GM08714 (cell line): ENCODE data around the gene LRRD1.
"Not testable (repeated sequence)": the region's sequence is repeated elsewhere in the genome, so short reads cannot be mapped to it uniquely, and the experiment has no call there.

Source experiments
- H3K4me3 ChIP-seq: fragments of 200-500 bp; sonication (Bioruptor generic); 2 replicates; pipeline ENCODE4 v1.5.1; 2014; ENCODE audit warnings: mild to moderate bottlenecking, low read length, inconsistent platforms
- ZNF274 ChIP-seq: IDR thresholded peaks from 2 replicates; pipeline ENCODE4 v1.6.1; 2012; ENCODE audit warnings: mild to moderate bottlenecking, low read depth, low read length

The LRRD1 gene

DNA sequence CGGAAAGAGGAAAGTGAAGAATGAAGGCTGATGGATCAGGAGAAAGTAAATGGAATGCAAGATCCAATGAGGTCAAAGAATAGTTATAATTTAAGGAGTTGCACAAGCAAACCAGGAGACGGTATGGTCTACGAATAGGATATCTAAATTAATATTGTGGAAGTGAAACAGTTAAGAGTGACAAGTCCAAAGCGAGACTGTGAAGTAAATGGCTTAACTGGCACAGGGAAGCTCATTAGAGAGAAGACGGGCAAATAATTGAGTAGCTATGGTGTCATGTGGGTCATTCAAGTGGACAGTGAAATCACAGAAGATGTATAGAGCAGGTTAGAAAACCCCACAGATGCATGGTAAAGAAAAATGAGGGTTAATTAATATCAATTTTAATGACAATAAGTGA, 47.8 kb downstream of the LRRD1 start:
- TF ChIP-seq ZNF274: no peak

DNA sequence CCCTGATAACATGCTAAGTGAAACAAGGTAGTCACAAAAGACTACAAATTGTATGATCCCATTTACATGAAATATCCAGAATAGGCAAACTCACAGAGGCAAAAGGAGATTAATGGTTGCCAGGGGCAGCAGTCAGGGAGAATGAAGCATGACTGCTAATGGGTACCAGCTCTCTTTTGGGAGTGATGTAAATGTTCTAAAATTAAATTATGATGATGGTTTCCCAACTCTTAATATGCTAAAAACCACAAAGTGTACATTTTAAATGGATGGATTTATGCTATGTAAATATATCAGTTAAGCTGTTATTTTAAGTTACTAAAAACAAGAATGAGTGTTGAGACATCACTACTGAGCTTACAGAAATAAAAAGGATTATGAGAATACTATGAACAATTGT, 57.3 kb downstream of the LRRD1 start:
- no peak overlapping the region for H3K4me3 ChIP-seq
- TF ChIP-seq ZNF274: no peak

More for the DNA sequence above, 47.8 kb downstream of the LRRD1 start:
- H3K4me3 ChIP-seq: no peak overlapping the region; the same call in 1 of the 2 replicates

DNA sequence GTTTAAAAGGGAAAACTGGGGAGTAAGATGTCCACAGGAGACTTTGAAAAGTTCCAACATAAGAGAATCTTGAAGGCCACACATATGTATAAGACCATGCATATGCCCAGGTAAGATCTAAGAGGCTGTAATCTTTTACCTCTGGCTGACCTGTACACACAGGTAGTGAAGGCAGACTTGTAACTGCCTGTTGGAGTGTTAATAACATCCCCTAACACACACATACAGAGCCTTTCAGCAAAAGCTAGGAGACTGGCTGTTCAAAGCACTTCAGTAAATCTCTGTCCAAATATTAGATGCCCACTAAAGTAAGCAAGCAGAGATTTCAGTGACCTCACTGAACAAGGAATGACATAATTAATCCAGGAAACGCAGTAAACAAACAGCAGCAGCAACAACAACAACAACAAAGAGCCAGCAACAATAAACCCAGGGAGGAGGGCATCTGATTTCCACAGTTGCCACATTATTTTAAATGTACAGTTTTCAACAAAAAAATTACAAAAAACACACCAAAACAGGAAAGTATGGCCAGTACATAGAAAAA, 59.7 kb downstream of the LRRD1 start:
- H3K4me3 ChIP-seq: no peak overlapping the region
- no peak for TF ChIP-seq ZNF274

DNA sequence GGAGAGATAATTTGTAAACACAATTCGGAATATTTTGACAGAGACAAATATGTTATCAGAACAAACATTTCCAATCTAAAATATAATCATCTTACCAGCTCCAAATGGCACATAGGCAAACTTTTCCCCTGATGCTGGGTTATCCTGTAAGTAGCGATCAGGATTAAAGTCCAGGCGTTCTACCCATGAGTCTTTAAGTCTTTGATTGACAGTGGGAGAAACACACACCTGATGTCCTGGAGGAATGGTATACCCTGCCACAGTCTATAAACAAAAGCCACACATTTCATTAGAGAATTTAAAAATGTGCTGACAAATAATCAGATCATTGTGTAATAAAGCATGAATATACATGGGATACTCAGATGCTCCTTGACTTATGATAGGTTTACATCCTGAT, 62.0 kb downstream of the LRRD1 start:
- H3K4me3 ChIP-seq: no peak overlapping the region
- TF ChIP-seq ZNF274: no peak

DNA sequence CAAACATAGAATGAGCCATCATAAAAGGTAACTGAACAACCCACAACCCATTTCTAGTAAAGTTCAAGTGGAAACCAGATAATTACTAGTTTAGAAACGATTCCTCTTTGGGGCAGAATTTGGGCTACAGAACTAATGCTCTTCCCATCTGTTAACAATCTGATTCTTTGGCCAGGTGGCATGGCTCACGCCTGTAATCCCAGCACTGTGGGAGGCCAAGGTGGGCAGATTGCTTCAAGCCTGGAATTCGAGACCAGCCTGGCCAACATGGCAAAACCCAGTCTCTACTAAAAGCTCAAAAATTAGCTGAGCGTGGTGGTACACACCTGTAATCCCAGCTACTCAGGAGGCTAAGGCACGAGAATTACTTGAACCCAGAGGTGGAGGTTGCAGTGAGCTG, 63.1 kb downstream of the LRRD1 start:
- no peak for TF ChIP-seq ZNF274
- no peak overlapping the region for H3K4me3 ChIP-seq

DNA sequence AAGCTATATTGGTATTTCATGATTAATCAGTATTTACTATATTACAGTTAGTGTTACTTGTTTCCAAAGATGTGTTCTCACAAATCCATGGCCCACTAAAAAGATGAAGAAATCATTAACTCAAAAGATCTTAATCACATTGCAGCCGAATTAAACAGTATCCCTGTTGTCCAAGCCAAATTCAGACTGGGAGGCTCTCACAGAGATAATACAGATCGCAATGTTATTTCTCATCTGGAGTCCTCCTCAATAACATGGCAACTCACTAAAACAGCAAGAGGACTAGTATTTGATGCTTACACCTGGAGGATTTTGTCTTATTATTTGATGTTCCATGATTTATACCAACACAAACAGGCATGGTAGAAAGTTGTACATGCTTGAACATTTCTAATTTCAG, 68.1 kb downstream of the LRRD1 start:
- H3K4me3 ChIP-seq: no peak overlapping the region
- TF ChIP-seq ZNF274: no peak

DNA sequence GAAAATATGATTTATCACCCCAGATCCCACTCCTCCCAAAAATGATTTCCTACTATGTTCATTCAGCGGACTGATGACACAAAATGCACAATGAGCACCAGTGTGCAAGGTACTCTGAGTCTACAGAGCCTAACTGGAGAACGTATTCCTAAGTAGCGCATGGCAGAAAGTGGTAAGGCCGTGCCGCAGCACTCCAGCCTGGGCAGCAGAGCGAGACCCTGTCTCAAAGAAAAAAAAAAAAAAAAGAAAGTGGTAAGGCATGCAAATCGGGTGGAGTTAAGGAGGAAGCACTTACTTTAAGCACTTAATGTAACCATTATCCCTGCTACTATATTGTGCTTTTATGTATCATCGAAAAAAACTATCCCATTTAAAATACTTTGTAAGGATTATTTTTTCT, 70.1 kb downstream of the LRRD1 start:
- no peak overlapping the region for H3K4me3 ChIP-seq
- TF ChIP-seq ZNF274: no peak

DNA sequence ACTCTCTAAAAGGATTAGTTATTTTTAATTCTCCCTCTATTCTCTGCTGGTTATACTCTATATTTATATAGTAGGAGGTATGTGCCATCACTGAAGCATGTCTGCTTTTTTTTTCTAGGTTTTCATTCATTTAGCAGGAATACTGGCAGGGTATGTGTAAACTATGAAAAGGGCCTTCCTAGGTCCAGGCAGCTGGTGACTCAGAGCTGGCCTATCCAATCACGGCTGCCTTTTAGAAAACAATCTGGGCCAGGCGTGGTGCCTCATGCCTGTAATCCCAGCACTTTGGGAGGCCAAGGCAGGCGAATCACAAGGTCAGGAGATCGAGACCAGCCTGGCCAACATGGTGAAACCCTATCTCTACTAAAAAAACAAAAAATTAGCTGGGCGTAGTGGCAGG, 76.1 kb downstream of the LRRD1 start:
- H3K4me3 ChIP-seq: not testable (repeated sequence)

DNA sequence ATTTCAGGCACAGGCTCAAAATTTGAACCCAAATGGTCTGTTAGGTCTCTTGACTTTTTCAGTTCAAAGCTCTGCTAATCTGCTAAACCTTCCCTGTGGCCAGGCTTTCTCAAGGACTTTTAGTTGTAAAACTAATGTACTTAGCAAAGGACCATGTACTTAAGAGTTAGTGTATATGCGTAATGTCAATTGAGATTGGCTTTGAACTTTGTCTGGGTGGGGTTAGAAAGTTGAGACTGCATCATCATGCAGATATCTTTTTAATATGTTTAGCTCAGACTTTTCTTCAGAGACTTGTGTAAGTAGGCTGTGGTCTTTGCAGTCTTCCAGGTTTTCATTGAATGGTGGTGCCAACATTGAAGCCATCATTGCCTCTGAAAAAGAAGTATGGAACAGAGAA, 78.4 kb downstream of the LRRD1 start:
- no peak overlapping the region for H3K4me3 ChIP-seq
- TF ChIP-seq ZNF274: no peak

DNA sequence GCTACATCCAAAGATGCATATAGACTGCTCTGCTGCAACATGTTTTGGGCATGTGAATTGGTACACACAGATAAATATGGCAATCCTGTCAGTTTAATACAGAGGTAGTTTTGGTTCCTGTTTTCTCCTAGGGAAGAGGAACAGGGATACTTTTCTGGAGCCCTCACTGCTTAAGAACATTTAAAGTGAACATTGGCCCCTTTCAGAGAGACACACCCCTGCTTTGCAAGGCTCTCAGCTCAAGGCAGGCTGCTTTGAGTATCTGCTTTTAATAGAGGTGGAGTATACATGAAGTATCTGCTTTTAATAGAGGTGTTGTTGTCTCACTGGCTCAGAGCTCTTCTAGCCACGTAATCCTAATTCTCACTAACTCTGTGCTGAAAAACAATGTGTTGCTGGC, 83.6 kb downstream of the LRRD1 start:
- TF ChIP-seq ZNF274: no peak
- no peak overlapping the region for H3K4me3 ChIP-seq
